GM18861 (cell line): ENCODE measurements around the gene PRAC2.

Experiments
- ATAC-seq: cut with Tn5 transposase; IDR thresholded peaks from one replicate; pipeline ENCODE4 v1.9.1; 2021; ENCODE audit not compliant: unreplicated experiment

Gene PRAC2

DNA sequence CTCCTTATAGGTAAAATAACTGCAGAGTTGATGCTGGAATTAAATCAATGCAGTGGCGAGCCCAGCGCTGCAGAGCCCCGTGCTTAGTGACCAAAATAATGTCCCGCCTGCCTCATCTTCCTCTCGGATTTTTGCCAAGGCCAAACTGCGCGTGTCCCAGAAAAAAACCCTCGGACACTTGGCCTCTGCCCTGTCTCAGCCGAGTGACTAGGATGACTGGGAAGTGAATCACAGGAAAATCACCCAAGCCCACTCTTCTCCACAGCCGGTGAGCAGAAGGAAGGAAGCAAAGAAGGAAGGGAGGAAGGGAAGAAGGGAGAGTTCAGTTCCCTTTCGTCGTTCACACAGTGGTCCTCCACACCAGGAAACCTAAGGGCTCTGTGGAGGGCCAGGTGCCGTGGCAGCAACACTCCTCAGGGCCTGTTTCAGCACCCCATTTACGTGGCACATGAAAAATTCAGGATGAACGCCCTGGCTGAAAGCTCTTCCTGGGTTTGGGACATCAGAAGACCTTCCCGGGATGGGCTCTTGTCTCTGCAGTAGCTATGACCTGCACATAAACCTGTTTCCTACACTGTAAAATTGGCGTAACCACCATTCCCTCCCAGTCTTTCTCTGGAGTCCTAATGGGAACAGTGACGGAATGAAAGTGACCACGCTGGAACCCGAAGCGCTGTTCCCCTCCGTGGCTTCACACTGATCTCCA lies 31.0 kb downstream of the PRAC2 start:
- ATAC-seq = no peak

DNA sequence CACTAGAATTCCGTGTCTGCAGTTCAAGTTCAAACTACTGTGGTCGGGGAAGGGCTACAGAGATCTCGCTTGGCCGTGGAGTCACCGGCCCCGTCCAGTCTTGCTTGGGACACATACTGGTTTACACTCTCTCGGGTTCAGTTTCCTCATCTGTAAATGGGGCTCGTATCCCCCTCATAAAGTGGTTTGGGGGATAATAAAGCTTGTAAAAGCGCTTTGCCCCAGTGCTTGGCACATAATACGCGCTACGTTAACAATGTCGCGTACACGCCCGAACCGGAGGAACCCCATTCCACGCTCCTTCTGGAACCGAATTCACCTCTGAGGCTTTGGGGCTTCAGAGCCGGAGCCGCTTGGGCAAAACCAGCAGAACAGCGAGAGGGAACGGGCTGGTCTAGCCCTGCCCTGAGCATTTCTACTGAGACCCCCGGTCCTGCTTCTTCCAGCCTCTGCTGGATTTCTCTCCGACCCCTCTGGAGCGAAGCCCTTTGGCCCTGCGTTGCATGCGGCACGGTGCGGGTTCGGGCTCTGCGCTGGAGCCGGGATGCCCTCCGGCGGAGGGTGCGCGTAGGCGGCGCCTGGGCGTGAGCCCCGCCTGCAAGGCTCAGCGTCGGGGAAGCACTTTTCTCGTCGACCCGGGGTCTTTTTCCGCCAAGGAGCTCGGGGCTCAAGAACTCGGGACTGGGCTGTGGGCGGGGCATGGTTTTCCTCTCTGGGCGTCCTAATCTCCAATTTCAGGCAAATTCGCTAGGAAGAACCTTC lies 31.7 kb downstream of the PRAC2 start:
- no peak for ATAC-seq

DNA sequence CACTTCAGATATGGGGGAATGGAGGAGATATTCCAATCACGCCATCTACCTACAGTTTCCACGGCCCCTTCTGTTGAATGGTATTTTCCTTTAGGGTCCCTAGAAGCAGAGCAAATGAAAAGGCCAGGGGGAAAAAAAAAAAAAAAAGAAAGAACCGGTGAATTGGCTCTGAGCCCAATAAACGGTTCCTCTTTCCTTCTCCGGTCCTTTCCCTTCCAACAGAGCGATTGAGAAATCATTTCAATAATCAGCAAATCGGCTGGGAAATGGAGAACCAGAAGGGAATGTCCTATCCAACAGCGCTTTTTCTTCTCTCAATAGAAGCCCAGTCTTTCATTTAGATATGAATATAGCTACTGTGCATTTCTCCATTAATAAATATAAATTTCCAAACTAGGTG lies 32.4 kb downstream of the PRAC2 start:
- no peak for ATAC-seq

DNA sequence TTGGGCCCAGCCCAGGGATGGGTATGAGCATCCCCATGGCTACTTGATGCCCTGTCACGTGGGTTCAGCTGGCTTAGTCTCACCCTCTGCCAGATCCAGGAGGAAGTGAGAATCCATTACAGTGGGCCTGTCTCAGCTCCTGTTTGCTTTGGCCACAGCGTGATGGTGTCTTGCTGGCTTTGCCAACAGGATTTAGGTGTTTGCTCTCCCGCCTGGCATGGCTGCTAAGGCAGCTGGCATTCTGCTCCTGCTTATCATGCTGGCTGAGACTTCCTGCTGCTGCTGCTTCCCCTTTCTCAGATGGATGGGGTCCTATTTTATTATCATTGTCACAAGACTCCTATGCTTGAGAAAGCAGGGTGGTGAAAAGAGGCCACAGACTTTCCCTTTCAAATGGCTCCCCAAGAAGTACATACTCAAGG lies 33.9 kb downstream of the PRAC2 start:
- ATAC-seq = no peak

DNA sequence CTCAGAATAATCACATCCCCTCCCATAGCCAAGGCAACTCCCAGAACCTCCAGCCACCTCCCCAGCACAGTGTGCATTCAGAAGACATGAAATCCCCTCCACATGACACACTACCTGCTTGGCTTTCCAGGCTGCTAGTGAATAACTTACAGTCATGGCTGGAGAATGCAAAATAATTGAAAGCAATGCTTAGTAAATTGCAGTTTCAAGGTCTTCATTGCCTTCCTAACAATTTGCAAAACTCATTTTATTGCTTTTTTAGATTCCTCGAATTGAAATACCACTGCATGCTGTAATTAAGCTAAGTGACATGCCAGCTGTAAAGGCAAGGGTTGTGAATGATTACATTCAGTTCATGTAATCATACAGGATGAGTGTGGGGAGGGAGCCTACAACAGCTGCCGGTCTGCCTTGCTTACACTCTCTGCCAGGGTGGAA lies 34.6 kb downstream of the PRAC2 start:
- no peak for ATAC-seq

DNA sequence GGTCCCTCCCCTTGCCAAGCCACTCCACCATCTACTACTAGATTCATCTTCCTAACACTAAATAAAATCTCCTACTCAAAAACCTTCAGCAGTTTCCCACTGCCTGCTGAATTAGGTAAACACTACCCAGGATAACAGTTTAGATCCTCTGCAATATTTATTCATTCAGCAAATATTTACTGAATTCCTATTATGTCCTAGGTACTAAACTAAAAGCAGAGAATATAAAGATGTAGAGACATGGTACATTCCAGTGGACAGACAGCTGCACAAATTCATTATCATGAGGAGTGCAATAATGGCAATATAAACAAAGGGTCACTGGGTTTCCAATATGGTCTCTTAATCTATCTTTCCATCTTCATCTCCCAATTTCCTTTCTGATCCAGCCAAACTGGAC lies 36.3 kb downstream of the PRAC2 start:
- no peak for ATAC-seq

DNA sequence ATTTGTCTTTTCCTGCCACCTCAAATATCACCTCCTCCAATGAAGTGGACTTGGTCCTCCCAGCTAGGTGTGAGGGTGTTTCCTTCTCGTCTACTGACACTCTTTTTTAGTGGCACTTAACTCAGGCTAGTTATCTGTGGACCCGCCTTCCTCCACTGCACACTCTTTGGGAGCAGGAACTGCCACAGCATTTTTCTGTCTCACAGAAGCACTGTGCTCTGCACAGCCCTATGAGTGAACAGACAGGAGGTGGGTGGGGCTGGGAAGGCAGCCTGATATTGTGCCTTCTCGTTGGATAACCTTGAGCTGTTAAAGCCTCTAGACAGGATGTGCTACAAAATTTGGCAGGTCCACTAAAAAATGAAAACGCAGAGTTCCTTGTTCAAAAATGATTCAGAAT lies 37.4 kb downstream of the PRAC2 start:
- no peak for ATAC-seq

DNA sequence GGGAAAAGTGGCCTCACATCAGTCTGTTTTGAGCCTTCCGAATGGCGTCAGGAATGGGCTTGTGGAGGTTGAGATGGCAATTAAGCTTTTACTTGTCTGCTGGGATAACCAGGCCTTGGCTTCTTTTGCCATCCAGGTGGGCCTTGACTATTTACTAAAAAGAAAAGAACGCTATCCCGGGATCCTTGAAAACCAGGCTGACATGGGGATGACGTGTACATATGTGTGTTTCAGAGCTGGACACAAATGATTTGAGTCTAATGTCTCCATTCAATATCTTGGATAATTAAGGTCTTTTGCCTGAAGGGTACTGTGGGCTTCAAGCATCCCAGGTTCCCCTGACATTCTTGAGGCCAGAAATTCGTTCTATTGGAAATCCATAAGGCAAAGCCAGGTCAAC lies 38.1 kb downstream of the PRAC2 start:
- no peak for ATAC-seq

DNA sequence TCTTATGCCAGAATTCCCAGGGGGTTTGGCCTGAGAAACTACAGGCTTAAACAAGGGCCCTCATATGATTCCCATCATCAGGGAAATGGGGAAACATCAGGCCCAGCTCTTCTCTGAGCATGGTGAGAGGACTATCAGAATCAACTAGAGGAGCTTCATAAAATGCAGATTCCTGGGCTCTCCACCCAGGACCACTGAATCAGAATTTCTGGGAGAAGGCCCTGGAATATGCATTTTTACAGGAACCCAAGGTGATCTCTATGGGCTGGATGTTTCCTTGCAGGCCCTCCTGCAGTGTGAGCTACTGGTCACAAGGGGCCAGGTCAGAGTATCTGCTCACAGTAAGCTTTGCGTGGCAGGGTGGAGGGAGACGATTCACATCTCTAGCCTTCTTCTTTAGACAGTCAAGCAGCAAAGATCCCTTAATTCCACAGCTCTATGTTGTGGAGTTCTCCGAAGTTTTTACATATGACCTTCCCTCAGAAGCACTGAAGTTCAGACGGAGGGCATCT lies 44.3 kb downstream of the PRAC2 start:
- ATAC-seq = no peak

DNA sequence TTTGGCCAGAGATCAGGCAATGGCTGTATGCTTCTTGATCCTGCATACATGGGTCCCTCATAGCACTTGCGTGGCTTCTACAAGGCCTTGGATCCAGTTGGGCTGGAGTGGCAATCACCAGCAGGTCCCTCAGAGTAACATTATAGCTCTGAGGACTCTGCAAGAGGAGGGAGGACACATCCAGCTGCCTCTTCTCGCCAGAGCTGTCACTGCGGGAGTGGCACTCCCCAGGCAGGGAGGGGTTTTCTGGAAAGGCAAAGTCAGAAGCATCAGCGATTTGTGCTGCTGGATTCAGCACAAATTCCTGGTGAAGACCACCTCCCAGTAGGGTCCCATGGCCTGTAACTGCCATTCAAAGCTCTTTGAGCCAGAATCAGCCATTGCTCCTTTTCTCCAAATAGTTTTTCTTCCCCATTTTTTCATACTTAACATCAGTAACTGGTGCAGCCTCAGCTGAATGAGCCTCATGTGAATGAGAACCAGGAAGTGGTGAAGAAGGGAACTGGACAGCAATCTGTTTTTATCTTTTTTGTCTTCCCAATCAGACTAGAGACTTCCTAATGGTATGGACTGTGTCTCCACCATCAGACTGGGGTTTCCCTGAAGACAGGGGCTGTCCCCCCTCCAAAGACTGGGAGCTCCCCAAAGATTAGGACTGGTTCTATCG lies 46.2 kb downstream of the PRAC2 start:
- ATAC-seq = no peak

DNA sequence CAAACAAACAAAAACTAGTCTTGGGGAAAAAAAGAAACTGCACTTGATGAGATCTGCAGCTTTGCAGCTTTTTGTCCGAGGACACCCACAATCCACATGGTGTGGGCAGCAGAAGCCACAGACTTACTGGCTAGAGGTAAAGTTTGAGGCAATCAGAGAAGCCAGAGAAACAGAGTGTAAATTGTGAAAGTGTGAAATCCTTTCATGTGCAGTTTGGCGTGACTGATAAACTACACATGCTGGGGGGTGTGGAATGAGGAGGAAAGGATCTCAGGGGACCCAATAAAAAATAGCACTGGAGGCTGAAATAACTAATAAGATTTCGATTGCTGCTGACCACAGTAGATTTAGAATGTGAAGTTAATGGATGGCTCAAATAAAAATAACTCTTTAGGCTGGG lies 48.0 kb downstream of the PRAC2 start:
- ATAC-seq = no peak

DNA sequence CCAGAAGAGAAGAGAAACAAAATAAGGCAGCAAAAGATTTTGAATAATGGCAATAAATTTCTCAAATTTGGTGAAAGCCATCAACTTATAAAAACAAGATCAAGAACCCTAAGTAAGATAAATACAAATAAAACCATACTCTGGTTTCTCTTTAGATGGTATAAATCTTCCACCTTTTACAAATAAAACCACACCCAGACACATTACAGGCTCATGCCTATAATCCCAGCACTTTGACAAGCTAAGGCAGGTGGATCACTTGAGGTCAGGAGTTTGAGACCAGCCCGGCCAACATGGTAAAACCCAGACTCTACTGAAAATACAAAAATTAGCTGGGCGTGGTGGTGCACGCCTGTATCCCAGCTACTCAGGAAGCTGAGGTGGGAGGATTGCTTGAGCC lies 50.3 kb downstream of the PRAC2 start:
- ATAC-seq = no peak
